Thyroid gland (tissue), 4 donors: ENCODE measurements around the gene CHI3L1. TPM values are rescaled to one million over a fixed set of nuclear protein-coding genes. Genes with fewer than 3 reads are reported as not detected.
A peak's percentile ranks its signal among the peaks of the same experiment; 100 is the strongest.

Source experiments
- DNase-seq, 2 donors: peaks; one replicate each; pipeline ENCODE4 v3.0.0-alpha.2; 2019
- H3K27ac ChIP-seq, 3 donors: fragments of 200-600 bp; sonication (generic); 1 replicate in 2 of 3; 2 replicates in 1 of 3; pipeline ENCODE4 v1.5.1; 2016 to 2019; ENCODE audit warnings: mild to moderate bottlenecking in 1 of 3, moderate library complexity in 1 of 3
- H3K27me3 ChIP-seq: fragments of 200-600 bp; sonication (generic); one replicate; pipeline ENCODE4 v1.5.1; 2019
- H3K36me3 ChIP-seq, 2 donors: fragments of 200-600 bp; sonication (generic); one replicate each; pipeline ENCODE4 v1.5.1; 2016 to 2019
- H3K4me1 ChIP-seq, 2 donors: fragments of 200-600 bp; sonication (generic); one replicate each; pipeline ENCODE4 v1.5.1; 2017 to 2019
- H3K4me3 ChIP-seq, 3 donors: fragments of 200-600 bp; sonication (generic); replicated peaks in 1 of 3; 1 replicate in 2 of 3; 2 replicates in 1 of 3; pipeline ENCODE4 v1.5.1; 2016; ENCODE audit warnings: mild to moderate bottlenecking in 1 of 3
- H3K9me3 ChIP-seq: fragments of 200-600 bp; sonication (generic); one replicate; pipeline ENCODE4 v1.5.1; 2017
- POLR2A ChIP-seq, 2 donors: fragments of 450-650 bp; IDR thresholded peaks; one replicate each; pipeline ENCODE4 v1.6.1; 2017; ENCODE audit warnings: antibody characterized with exemption in 2 of 2, mild to moderate bottlenecking in 2 of 2, moderate library complexity in 1 of 2
- WGBS, 2 donors: methylation state at CpG; one replicate each; pipeline ENCODE4 v1.1.5; 2017; 5-methylcytosine and 5-hydroxymethylcytosine counted together
- intact Hi-C: fragments of 100-400 bp; cut with DNase I; formaldehyde crosslinking; loops from one replicate; pipeline ENCODE4 v1.15.1; 2023
- total RNA-seq, 4 donors: library from RNA; depleted of rRNA; stranded (reverse); fragments of >200 nt; gene quantifications; one replicate each; pipeline ENCODE4 v1.2.3, GENCODE V29; 2016
- TF ChIP-seq, protein P1 (sequence below), 6 experiments: fragments of 200-600 bp in 3 of 6; fragments of 450-650 bp in 3 of 6; sonication (generic) in 3 of 6; IDR thresholded peaks; one replicate each; pipeline ENCODE4 v1.5.1; 2016 to 2019; ENCODE audit warnings: antibody characterized with exemption in 6 of 6, mild to moderate bottlenecking in 2 of 6, inconsistent platforms in 1 of 6, moderate library complexity in 1 of 6

CHI3L1 gene
- total RNA-seq, 4 donors from 2014 or later, result 1.2 to 42.9 (median 4.4) TPM

DNA sequence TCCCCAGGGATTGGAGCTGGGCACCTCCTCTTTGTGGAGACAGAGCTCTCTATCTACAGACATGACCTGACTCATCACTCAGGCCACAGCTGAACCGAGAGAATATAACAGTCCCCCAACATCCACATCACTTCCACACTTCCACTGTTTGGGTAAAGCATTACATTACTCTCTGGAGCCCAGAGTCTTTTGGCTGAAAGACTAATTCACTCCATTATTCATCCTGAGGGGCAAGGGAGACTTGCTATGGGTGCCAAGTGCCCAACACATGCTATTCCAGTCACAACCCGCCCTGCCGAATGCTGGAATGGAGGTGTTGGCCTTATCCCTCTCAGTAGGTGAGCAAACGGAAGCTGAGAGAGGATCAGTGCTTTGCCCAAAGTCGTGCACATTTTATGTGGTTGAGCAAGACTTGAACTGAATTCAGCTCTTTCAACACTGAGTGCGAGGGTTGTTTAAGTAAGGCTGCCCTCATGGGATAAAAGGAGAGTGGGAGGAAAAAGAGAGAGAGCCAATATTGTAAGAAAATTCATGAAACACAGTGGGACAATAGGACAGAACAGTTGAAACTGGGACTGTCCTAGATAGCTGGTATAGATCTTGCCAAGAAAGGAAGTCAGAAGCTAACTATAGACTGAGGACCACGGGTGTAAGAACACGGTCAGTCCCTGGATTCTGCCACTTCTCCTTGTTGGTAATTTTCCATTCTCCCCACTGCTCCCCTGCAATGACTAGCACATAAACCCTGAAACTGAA is 13.5 kb upstream of the CHI3L1 start:
- TF ChIP-seq, protein P1, sequence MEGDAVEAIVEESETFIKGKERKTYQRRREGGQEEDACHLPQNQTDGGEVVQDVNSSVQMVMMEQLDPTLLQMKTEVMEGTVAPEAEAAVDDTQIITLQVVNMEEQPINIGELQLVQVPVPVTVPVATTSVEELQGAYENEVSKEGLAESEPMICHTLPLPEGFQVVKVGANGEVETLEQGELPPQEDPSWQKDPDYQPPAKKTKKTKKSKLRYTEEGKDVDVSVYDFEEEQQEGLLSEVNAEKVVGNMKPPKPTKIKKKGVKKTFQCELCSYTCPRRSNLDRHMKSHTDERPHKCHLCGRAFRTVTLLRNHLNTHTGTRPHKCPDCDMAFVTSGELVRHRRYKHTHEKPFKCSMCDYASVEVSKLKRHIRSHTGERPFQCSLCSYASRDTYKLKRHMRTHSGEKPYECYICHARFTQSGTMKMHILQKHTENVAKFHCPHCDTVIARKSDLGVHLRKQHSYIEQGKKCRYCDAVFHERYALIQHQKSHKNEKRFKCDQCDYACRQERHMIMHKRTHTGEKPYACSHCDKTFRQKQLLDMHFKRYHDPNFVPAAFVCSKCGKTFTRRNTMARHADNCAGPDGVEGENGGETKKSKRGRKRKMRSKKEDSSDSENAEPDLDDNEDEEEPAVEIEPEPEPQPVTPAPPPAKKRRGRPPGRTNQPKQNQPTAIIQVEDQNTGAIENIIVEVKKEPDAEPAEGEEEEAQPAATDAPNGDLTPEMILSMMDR (IDR thresholded peaks at IDR 0.05), result no peak
- no peak for TF ChIP-seq POLR2A (IDR thresholded peaks at IDR 0.05)
- no peaks in the 10 kb centered on the region for H3K36me3 ChIP-seq
- peak overlapping the region in 2 of 3 donors; percentile 20 to 28 for H3K27ac ChIP-seq
- 60 to 72% methylated on average over 8 of the region's 8 CpGs for WGBS, 2 donors
- no peak for DNase-seq
- intact Hi-C loops, result no loop called here
- H3K4me3 ChIP-seq, result no peak overlapping the region
- no peaks in the 10 kb centered on the region for H3K4me1 ChIP-seq
- no peaks in the 10 kb centered on the region for H3K9me3 ChIP-seq
- no peaks in the 10 kb centered on the region for H3K27me3 ChIP-seq

DNA sequence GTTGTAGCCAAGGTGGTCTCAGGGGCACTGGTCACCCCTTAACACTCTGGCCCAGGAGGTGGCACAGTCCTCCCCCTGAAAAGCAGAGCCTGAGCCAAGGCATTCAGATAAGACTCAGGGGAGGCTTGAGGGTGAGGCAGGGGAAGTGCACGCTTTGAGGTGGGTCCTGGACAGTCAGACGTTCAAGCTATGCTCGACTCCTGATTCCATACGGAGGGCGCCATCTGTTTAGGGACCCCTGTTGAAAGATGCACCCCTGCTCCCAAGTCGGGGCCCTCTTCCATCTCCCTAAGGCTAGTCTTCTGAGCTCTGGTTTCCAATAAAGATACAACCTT is 12.9 kb upstream of the CHI3L1 start:
- intact Hi-C loops, result no loop called here
- no peaks in the 10 kb centered on the region for H3K4me1 ChIP-seq
- no peaks in the 10 kb centered on the region for H3K36me3 ChIP-seq
- TF ChIP-seq POLR2A (IDR thresholded peaks at IDR 0.05), result no peak
- TF ChIP-seq, protein P1 (IDR thresholded peaks at IDR 0.05), result no peak
- H3K27ac ChIP-seq, result peak overlapping the region in 2 of 3 donors; percentile 20 to 28
- 82 to 94% methylated on average over 6 of the region's 6 CpGs for WGBS, 2 donors
- H3K4me3 ChIP-seq, result no peak overlapping the region
- H3K9me3 ChIP-seq, result no peaks in the 10 kb centered on the region
- no peak for DNase-seq
- no peaks in the 10 kb centered on the region for H3K27me3 ChIP-seq

DNA sequence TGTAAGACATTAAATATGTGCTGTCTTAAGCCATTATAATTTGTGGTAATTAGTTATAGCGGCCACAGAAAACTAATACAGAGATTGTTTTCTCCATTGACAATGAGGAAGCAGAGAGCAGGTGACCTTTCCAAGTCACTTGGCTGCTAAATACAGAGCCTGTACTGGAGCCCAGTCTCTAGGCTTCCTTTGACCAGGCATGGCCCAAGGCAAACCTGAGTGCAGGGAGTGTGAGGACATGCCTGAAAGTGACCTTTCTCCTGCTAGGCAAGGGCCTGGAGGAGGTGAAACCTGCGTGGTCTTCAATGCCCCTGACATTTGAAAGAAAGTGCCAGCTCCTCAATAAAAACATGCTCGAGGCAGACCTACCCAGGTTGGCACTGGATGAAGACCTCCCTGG is 12.5 kb upstream of the CHI3L1 start:
- Histone ChIP-seq H3K27ac (no peak overlapping the region), H3K36me3 (no peaks in the 10 kb centered on the region), H3K4me1 (no peaks in the 10 kb centered on the region), H3K27me3 (no peaks in the 10 kb centered on the region), H3K4me3 (no peak overlapping the region), H3K9me3 (no peaks in the 10 kb centered on the region)
- TF ChIP-seq, protein P1 (IDR thresholded peaks at IDR 0.05), result no peak
- TF ChIP-seq POLR2A (IDR thresholded peaks at IDR 0.05), result no peak
- DNase-seq, result no peak
- 88 to 93% methylated on average over 2 to 3 of the region's 3 CpGs for WGBS, 2 donors
- intact Hi-C loops, result no loop called here

DNA sequence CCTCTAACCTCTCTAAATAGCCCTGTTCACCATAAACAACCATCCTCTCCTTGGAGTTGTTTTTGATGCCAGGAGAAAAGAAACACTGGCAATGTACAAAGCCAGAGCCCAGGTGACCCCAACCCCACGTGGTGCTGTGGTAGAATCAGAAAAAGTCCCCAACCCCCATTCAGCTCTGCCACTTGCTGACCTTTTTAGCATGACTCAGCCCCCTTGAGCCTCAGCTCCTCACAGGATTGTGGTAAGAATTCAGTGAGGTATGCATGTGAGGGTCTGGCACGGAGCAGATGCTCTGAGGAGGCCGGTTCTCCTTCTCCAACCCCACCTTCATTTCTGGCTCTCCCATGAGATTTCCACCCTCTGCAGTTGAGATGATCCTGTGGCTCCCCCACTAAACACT is 11.1 kb upstream of the CHI3L1 start:
- Histone ChIP-seq H3K9me3 (no peaks in the 10 kb centered on the region), H3K4me3 (no peak overlapping the region), H3K4me1 (no peaks in the 10 kb centered on the region), H3K27me3 (no peaks in the 10 kb centered on the region), H3K36me3 (no peaks in the 10 kb centered on the region), H3K27ac (no peak overlapping the region)
- no peak for DNase-seq
- intact Hi-C loops, result no loop called here
- TF ChIP-seq POLR2A (IDR thresholded peaks at IDR 0.05), result no peak
- TF ChIP-seq, protein P1 (IDR thresholded peaks at IDR 0.05), result no peak
- 47 to 68% methylated on average over 3 of the region's 3 CpGs for WGBS, 2 donors

DNA sequence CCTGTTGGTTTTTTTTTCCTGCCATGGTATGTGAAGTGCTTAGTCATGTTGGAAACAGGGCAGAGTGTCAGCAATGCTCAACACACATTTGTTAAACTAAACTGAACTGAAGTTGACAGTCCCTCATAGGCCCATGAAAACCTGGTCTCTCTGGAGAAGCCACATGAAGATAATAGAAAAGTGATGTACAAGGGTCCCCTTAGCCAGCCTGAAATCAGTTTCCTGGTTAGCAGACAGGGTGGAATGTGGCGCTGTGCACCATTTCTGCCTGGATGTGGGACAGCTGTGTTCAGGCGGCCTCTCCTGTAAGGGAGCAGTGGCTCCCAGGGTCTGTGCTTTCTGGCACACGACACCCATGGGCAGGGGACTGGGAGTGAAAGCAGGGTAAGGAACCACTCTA is 9.9 kb upstream of the CHI3L1 start:
- Histone ChIP-seq H3K4me3 (no peak overlapping the region), H3K4me1 (no peaks in the 10 kb centered on the region), H3K9me3 (no peaks in the 10 kb centered on the region), H3K27ac (no peak overlapping the region), H3K27me3 (no peaks in the 10 kb centered on the region), H3K36me3 (no peaks in the 10 kb centered on the region)
- TF ChIP-seq, protein P1 (IDR thresholded peaks at IDR 0.05), result no peak
- TF ChIP-seq POLR2A (IDR thresholded peaks at IDR 0.05), result no peak
- intact Hi-C loops, result no loop called here
- no peak for DNase-seq
- 88 to 92% methylated on average over 2 to 3 of the region's 3 CpGs for WGBS, 2 donors
